Erythroblast (primary cell): Measurements from ENCODE around the gene DENND2A.

Experiments used
- GATA1 ChIP-seq: IDR thresholded peaks from 2 replicates; pipeline ENCODE4 v1.6.1; 2011; ENCODE audit warnings: low read depth, mild to moderate bottlenecking, control low read depth, low read length, moderate library complexity
- POLR2A ChIP-seq: IDR thresholded peaks from 2 replicates; pipeline ENCODE4 v1.6.1; 2011; ENCODE audit warnings: mild to moderate bottlenecking, low read length

- no peak for TF ChIP-seq POLR2A
- TF ChIP-seq GATA1 = no peak
These were observed 35.3 kb downstream of the DENND2A start for GRCh38 chr7:140605337-140605736.
